Measurements from ENCODE around the gene CRIP1. TPM values are rescaled to one million over a fixed set of nuclear protein-coding genes. Genes with fewer than 3 reads are reported as not detected.

The CRIP1 gene
- total and polyA plus RNA-seq, 2 donors (not counting 1 experiment from before 2014, with no cell fraction given) = 210 to 563 TPM

DNA sequence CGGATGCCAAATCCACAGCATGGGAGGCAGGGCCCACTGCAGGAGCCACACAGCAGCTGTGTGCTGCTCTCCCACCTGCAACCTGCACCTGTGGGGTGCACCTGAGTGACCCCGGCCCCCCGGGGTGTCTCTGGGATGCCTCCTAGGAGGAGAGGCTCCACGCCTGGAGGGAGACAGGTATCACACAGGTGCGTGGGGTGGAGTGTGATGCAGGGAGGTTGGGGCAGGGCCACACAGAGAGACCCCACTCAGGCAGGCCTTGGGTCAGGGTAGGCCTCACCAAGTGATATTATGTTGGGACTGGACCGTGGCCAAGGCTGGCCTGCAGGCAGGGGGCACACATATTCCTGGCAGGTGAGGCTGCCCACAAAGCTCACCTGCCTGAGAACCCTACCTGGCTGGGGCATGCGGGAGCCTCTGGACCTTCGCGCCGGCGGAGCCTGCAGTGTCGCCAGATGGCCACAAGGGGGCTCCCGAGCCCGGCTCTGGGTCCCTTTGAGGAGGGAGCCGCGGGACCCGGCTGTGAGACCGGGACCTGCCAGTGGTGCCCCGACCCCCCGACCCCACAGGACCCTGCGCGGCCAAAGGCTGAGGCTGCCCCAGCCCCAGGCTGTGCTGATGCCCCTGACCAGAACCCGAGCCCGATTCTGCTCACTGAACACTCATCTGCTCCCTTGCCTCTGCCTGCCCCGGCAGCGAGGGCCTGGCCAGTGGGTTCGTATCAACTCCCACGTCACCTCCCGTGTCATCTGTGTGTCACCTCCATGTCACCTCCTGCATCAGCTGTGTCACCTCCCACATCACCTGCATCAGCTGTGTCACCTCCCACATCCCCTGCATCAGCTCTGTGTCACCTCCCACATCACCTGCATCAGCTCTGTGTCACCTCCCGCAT is 51.1 kb downstream of the CRIP1 start:
- no peaks in the 10 kb centered on the region for H3K27me3 Mint-ChIP-seq
- peaks cover 14% of the 10 kb centered on the region for H3K4me1 Mint-ChIP-seq
- Histone ChIP-seq H3K27ac (ENCODE audit: low read length in 2 of 2) (no peak overlapping the region), H3K9me3 (ENCODE audit: control extremely low read depth in 1 of 3, control insufficient read depth in 2 of 3, insufficient read depth in 1 of 3, low read length in 2 of 3) (peaks cover 0 to 10% (median 0%) of the 10 kb centered on the region in 3 donors), H4K20me1 (ENCODE audit: control insufficient read depth, insufficient read depth, low read length, poor library complexity, severe bottlenecking) (no peaks in the 10 kb centered on the region), H2AFZ (ENCODE audit: insufficient read depth, low read depth, low read length, poor library complexity, severe bottlenecking) (peak overlapping the region; percentile 38), H3K27me3 (replicated peaks in 1 of 4; ENCODE audit: control extremely low read depth in 1 of 4, control insufficient read depth in 3 of 4, insufficient read depth in 4 of 4, low read length in 3 of 4) (peaks cover 0 to 5% (median 0%) of the 10 kb centered on the region in 4 experiments), H3K4me1 (ENCODE audit: control insufficient read depth in 2 of 2, insufficient read depth in 2 of 2, low read length in 2 of 2) (peaks cover 10 to 15% of the 10 kb centered on the region in 2 donors), H3K9ac (ENCODE audit: low read length) (no peak overlapping the region), H3K79me2 (ENCODE audit: control insufficient read depth, insufficient read depth, low read length) (peaks cover 3% of the 10 kb centered on the region), H3K4me3 (ENCODE audit: control extremely low read depth in 1 of 5, extremely low read depth in 1 of 5, insufficient read depth in 1 of 5, low read depth in 2 of 5, low read length in 4 of 5) (no peak overlapping the region), H3K4me2 (replicated peaks; ENCODE audit: low read depth, low read length, poor library complexity, severe bottlenecking) (peak overlapping the region; percentile 52), H3K36me3 (replicated peaks in 1 of 2; ENCODE audit: control extremely low read depth in 1 of 2, control insufficient read depth in 1 of 2, extremely low read depth in 1 of 2, insufficient read depth in 2 of 2, low read length in 1 of 2) (no peaks in the 10 kb centered on the region)
- ATAC-seq (ENCODE audit: low read depth) (peak; percentile 93), DNase-seq (peak; percentile 82)
- CTCF ChIA-PET = interaction anchor here (0.9 to 1.7 kb wide), 15 partner anchors 11 to 1256 kb away, joined by 3 to 8 read pairs (median 3); no protein-coding TSS in a partner anchor
- peaks cover 2% of the 10 kb centered on the region for H3K9me3 Mint-ChIP-seq (ENCODE audit: insufficient read depth)
- no peak overlapping the region for H3K4me3 Mint-ChIP-seq
- 19% methylated on average over 30 of the region's 30 CpGs for WGBS (ENCODE audit: insufficient coverage)
- intact Hi-C loops (cut with micrococcal nuclease) = loop anchor here (5.0 to 10.0 kb wide), 2 partner anchors 509 to 877 kb away; no protein-coding TSS in a partner anchor
- H3K27ac Mint-ChIP-seq = no peak overlapping the region
- TF ChIP-seq, protein P1, sequence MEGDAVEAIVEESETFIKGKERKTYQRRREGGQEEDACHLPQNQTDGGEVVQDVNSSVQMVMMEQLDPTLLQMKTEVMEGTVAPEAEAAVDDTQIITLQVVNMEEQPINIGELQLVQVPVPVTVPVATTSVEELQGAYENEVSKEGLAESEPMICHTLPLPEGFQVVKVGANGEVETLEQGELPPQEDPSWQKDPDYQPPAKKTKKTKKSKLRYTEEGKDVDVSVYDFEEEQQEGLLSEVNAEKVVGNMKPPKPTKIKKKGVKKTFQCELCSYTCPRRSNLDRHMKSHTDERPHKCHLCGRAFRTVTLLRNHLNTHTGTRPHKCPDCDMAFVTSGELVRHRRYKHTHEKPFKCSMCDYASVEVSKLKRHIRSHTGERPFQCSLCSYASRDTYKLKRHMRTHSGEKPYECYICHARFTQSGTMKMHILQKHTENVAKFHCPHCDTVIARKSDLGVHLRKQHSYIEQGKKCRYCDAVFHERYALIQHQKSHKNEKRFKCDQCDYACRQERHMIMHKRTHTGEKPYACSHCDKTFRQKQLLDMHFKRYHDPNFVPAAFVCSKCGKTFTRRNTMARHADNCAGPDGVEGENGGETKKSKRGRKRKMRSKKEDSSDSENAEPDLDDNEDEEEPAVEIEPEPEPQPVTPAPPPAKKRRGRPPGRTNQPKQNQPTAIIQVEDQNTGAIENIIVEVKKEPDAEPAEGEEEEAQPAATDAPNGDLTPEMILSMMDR (IDR thresholded peaks at IDR 0.05) = peak; percentile 98
- TF ChIP-seq EZH2 (IDR thresholded peaks at IDR 0.05; ENCODE audit: borderline replicate concordance, insufficient read depth, low read depth, low read length, poor library complexity, severe bottlenecking) = no peak
- POLR2A ChIA-PET = interaction anchor here (0.7 kb wide), 1 partner anchor 57 kb away, joined by 3 read pairs; no protein-coding TSS in a partner anchor

Other genes starting within 250 kb of the CRIP1 start
- 33.5 and 36.1 TPM in 2 replicates for gene BTBD6, start 238.4 kb upstream of the CRIP1 start, total RNA-seq
- gene BTBD6, start 238.4 kb upstream of the CRIP1 start, polyA plus RNA-seq = 33.4 and 38.8 TPM in 2 replicates
- 55.8 and 61.5 TPM in 2 replicates for gene BRF1, start 185.9 kb upstream of the CRIP1 start, total RNA-seq
- gene BRF1, start 185.9 kb upstream of the CRIP1 start, polyA plus RNA-seq = 24.5 and 36.0 TPM in 2 replicates
- 70.7 and 71.8 TPM in 2 replicates for gene PACS2, start 172.1 kb upstream of the CRIP1 start, total RNA-seq
- gene PACS2, start 172.1 kb upstream of the CRIP1 start, polyA plus RNA-seq = 60.6 and 65.6 TPM in 2 replicates
- gene TEX22, start 88.3 kb upstream of the CRIP1 start, total RNA-seq = 7.0 and 8.4 TPM in 2 replicates
- gene TEX22, start 88.3 kb upstream of the CRIP1 start, polyA plus RNA-seq = 0.65 and 1.7 TPM in 2 replicates
- 131 and 137 TPM in 2 replicates for gene MTA1, start 67.1 kb upstream of the CRIP1 start, total RNA-seq
- gene MTA1, start 67.1 kb upstream of the CRIP1 start, polyA plus RNA-seq = 147 and 168 TPM in 2 replicates
- gene CRIP2, start 12.1 kb upstream of the CRIP1 start, total RNA-seq = 6.0 and 9.8 TPM in 2 replicates
- 16.8 and 81.6 TPM in 2 replicates for gene CRIP2, start 12.1 kb upstream of the CRIP1 start, polyA plus RNA-seq
- 22.2 and 25.9 TPM in 2 replicates for gene TEDC1, start 4.4 kb downstream of the CRIP1 start, total RNA-seq
- 19.7 and 25.2 TPM in 2 replicates for gene TEDC1, start 4.4 kb downstream of the CRIP1 start, polyA plus RNA-seq
- 0.99 and 1.0 TPM in 2 replicates for gene TMEM121, start 39.7 kb downstream of the CRIP1 start, total RNA-seq
- 1.7 and 3.7 TPM in 2 replicates for gene TMEM121, start 39.7 kb downstream of the CRIP1 start, polyA plus RNA-seq